H1 (cell line): Measurements from ENCODE around the gene DOCK6. TPM values are rescaled to one million over a fixed set of nuclear protein-coding genes. Genes with fewer than 3 reads are reported as not detected.

ENCODE experiments used
- ATF2 ChIP-seq: IDR thresholded peaks from 2 replicates; pipeline ENCODE4 v1.6.1; 2012; ENCODE audit warnings: low read length, inconsistent platforms
- CHD1 ChIP-seq: IDR thresholded peaks from 2 replicates; pipeline ENCODE4 v1.6.1; 2012; ENCODE audit warnings: low read depth, low read length, improper control_type of control experiment
- CHD7 ChIP-seq: fragments of 300-600 bp; sonication (generic); IDR thresholded peaks from 2 replicates; pipeline ENCODE4 v1.7.1; 2012; ENCODE audit warnings: low read length, moderate library complexity, mild to moderate bottlenecking, inconsistent platforms; ENCODE audit not compliant: insufficient replicate concordance
- CTCF ChIP-seq, 3 experiments: IDR thresholded peaks; 1 replicate in 2 of 3; 2 replicates in 1 of 3; pipeline versions ENCODE4 v1.5.1 to v1.6.1; 2011; ENCODE audit warnings: low read length in 3 of 3, mild to moderate bottlenecking in 3 of 3, inconsistent platforms in 2 of 3, low read depth in 1 of 3, moderate library complexity in 1 of 3; ENCODE audit not compliant: insufficient read depth in 1 of 3; ENCODE audit errors: control extremely low read depth in 1 of 3
- polyA plus RNA-seq, 7 experiments: library from polyadenylated mRNA; depleted of rRNA in 3 of 7; stranded (reverse) in 5 of 7; unstranded in 2 of 7; fragments of >200 nt in 5 of 7; fragments of 200-250 nt in 2 of 7; gene quantifications; 1 replicate in 5 of 7; 2 replicates in 1 of 7; 4 replicates in 1 of 7; pipeline versions ENCODE4 v1.2.1 to v1.2.3, GENCODE V29; 2011 to 2013; ENCODE audit warnings: missing spikeins in 2 of 7, mixed read lengths in 2 of 7
- total RNA-seq: library from RNA; stranded (reverse); fragmentation: NEBNext Ultra II Directional; extraction: Animal tissue kit (Norgen Biotek cat#: 25700); gene quantifications from 2 replicates; pipeline ENCODE4 v1.2.1, GENCODE V29; 2021

DOCK6 gene
- total and polyA plus RNA-seq, 2 of the 8 experiments (the other 6 are each of a cell fraction or from before 2014, with no cell fraction given) = 25.5 to 54.7 TPM

DNA sequence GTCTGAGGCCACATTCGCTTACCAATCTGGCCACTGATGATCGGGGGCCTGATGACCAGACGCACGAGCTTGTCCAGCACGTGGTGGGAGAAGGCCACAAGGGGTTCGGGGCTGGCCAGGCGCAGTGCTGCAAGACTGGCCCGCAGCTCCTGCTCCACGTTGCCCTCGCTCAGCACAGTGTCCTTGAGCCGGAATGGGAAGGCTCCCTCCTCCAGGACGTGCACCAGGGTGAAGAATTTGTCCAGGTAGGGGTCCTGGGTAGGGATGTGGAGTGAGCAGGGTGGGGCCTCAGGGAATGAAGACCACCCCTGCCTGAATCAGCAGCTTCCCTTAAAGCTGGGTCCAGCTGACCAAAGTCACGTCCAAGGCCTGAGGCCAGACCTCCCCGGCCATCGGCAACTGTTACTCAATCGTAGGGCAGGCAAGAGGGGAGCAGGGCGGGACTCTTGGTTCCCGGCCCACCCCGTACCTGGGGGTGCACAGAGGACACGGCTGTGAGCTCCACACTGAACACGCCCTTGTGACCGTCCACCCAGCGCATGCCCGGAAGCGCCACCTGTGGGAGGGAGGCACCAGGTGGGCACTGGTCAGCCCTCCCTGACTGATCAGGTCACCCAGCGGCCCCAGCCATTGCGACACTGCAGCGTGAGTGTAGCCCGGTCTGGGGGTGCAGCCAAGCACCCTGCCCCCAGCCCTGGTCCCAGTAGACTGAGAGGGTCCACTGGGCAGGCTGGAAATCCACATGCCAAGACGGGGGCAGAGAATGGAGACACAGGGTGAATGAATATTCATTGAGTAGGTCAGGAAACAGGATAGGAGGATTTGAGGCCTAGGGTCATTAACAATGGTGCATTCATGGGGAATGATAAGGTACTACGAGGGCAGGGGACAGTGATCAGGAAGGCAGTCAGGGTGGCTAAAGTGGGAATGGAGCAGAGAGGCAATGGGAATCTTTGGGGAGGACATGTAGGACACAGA lies 25.7 kb downstream of the DOCK6 start (continued):
- TF ChIP-seq CHD7 (no peak), ATF2 (no peak), CHD1 (no peak), CTCF (IDR thresholded peaks at IDR 0.05; ENCODE audit: control extremely low read depth in 1 of 3, insufficient read depth in 1 of 3, low read depth in 1 of 3, low read length in 3 of 3) (no peak)
